ENCODE measurements around the gene SH3BP5L.

The SH3BP5L gene

DNA sequence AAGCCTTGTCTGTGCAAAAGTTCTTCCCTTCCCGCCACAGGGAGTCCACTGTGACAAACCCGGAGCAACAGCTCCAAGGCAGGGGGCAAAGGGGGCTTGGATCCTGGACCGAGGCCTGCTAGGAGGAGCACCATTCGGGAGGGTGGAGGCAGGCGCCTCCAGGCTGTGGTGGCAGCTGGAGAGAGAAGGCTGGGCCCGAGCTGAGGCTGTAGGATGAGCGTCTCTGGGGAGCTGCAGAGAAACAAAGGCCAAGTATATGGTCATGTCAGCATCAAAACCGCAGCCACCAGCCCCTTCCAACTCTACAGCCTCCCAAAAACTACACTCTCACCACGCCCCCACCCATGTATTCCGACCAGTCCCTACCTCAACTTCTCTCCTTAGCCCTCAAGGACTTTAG is 579 bp downstream of the SH3BP5L start:
- DNase-seq, result no peak

- DNase-seq, result no peak
Observed at GRCh38 chr1:248824701-248825100, 1.0 kb downstream of the SH3BP5L start.

- DNase-seq, result no peak
Observed at GRCh38 chr1:248824301-248824700, 1.4 kb downstream of the SH3BP5L start.

DNA sequence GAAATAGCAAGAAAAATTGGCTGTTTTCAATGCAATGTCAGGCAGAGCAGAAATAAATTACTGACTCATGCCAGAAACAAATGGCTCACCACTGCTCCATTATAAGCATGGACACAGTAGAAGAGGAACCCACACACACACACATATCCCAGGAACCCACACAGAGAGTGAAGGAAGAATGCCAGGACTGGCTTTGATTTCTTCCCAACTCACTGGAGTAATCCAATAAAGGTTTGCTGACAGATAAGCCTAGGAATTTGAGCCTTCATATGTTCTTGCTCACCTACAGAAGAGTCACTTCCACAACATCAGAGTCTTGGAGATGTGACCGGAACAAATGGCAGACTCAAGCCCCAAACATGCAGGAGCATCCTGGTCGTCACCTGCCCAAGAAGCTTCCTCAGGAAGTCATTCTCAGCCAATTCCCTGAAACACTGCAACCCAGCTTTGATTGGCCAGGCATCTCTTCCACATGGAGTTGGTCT is 2.2 kb downstream of the SH3BP5L start:
- no peak for DNase-seq

DNA sequence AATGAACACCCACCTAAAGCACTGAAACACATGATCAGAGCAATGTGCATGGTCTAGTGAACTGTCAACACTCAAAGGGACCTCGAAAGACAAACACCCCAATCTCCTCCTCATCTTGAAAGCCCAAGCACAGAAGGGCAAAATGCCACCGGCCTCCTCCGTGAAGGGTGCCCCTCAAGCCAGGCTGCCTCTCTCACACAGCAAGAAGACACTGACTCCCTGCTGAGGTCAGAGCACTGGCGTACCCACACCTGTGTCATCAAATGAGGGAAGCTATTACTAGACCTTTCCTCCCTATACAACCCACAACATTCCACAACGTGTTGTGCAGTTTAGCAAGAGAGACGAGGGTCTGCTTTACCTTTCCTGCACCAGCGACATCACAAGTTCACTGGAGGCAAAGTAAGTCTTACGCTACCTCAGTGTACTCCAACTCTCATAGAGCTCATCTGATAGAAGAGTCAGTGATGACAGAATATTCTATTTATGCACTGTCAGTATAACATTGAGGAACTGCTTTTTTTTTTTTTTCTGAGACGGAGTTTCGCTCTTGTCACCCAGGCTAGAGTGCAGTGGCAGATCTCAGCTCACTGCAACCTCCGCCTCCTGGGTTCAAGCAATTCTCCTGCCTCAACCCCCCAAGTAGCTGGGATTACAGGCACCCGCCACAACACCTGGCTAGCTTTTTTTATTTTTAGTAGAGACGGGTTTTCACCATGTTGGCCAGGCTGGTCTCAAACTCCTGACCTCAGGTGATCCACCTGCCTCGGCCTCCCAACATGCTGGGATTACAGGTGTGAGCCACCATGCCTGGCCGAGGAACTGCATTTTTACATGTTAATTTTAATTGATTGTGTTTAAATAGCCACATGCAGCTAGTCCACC is 3.3 kb downstream of the SH3BP5L start:
- DNase-seq, result no peak

DNA sequence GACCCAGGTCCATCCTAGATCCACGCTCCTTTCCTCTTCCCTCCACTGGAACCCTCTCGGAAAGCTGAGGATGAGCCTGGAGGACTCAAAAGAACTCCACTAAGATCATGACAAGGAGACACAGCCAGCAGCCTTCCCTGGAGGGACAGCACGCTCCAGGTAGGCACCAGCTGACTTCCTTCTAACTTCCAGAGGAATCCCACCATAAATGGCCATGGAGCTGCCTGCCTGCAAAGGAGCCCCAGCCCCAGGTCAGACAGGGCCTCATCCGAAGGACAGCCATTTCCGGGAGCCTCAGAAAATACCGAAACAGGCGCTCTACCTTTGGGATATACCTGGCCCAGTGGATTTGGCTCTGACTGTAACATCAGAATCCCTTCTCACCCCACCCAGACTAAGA is 4.1 kb downstream of the SH3BP5L start:
- no peak for DNase-seq

- DNase-seq, result no peak
Observed at GRCh38 chr1:248821101-248821500, 4.6 kb downstream of the SH3BP5L start.

DNA sequence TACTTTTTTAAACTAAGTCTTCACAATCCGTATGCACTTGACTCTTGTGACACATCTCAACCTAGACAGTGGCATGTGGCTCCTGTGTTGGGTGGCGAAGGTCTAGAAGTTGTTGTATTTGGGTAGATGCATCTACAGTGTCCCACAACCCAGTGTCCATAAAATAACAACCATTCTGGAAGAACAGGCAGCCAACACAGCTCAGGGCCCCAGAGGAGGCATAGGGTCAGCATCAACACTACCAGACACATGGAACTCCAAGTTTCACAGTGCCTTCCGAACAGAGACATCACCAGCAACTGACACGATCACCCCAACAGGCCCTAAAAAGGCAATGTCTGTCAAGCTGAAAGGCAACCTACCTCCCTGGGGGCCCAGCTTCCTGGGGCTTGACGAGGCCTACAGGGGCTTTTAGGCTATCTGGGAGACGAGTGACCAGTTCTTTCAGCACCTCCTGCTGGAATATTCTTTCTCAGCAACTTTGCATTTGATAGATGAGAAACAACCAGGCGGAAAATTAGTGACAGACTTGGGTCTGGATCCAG is 5.6 kb downstream of the SH3BP5L start:
- DNase-seq, result no peak

DNA sequence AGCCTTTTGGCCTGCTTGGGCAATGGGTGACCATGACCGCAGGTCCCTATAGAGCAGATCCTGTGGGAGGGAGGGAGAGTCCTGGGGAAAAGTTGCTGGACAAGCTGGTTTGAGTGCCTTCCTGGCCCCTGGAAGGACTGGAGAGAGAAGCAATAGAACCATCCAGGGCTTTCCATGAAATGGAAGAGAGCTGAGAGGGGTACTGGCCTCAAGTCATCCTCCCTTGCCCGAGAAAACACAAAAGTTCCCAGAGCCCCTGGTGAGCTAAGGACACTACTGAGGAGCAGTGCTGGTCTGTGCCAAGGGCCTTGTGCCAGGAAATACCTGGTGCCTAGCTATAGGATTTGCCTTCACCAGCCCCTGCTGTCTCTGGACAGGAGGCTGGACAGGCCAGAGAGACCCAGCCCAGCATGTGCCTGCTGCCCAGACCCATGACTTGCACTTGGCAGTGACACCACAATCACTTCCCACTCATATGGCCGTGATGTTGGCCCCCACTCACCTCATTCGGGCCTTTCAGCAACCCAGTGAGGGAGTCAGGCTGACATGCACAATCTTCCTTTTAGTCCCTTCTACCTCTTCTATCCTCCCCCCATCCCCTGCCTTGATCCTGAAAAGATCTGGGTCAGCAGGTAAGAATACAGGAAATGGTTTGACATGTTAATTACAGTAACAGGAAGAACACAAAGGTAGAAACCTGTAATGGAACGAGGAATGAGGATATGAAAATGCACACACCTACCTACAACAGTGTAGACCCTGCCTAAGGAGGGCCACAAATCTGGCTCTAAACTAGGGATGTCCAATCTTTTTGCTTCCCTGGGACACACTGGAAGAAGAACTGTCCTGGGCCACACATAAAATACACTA is 7.0 kb downstream of the SH3BP5L start:
- DNase-seq, result no peak

DNA sequence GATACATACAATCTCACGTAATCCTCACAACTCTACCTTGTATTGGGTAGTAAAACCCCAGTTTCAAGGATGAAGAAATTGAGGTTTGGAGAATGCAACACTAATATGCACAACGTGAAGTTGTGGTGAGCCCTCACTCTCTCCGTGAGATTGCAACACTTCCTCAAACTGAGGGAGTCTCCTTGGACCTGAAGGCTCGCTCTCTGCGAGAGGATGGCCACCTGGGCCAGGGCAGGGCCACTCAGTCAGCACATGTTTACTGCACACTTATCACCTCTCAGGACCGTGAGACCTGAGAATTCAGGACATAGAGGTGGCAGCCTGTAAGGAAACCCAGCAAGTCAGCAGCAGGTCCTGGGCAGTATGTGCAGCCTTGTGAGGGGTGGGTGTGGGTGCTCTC is 8.7 kb downstream of the SH3BP5L start:
- DNase-seq, result no peak

DNA sequence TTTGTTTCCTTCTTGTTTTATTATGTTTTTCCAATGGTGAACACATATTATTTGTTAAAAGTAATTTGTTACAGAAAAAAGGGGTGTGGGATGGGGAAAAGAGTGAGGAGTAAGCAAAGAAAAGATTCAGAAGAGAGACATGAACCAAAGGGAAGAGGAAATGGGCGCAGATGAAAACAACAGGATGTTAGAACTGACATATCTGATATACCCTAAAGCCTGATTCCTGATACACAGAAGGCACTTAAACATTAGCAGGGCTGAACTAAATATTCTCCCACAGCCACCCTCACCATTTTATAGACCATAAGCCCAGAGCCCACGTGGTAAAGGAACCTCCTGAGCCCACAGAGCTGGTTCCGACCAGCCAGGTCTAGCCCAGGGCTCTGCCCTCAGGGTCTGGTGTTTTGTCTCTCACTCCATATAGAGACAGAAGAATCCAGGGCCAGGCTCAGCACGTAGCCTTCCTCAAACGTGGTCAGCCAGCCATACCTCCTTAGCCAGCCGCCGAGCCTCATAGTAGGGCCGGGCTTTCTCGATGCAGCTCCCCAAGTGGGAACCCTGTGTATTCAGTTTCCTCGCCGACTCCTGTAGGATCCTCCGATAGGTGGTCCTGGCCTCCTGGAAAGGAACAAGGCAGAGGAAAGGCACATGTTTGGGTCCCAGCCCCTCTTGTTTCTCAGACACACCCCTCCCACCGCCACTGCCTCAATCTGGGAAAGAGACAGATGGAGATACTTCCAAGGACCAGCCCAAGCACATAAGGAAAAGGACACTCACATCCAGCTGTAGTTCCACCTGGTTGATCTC is 9.5 kb downstream of the SH3BP5L start:
- DNase-seq, result no peak

- no peak for DNase-seq
Observed at GRCh38 chr1:248815407-248816034, 10.2 kb downstream of the SH3BP5L start.

- DNase-seq, result no peak
Observed at GRCh38 chr1:248814351-248814750, 11.4 kb downstream of the SH3BP5L start.

DNA sequence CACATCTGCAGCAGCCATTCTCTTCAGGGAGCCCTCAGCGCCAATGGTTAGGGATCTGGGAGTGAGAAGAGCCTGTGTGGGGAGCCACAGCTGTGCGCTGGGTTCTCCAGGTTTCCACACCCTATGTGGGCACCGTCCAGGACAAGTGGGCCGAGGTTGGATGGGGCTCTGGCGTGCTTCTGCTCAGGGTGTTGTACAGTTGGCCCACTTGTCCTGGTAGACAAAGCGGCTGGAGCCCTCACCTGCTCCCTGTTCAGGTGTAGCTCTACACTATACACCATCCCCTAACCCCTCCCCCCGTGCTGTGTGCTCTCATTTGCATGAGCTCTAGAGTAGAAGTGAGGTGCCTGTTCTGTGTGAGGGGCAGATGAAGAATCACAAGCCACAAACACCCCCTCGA is 12.2 kb downstream of the SH3BP5L start:
- no peak for DNase-seq

DNA sequence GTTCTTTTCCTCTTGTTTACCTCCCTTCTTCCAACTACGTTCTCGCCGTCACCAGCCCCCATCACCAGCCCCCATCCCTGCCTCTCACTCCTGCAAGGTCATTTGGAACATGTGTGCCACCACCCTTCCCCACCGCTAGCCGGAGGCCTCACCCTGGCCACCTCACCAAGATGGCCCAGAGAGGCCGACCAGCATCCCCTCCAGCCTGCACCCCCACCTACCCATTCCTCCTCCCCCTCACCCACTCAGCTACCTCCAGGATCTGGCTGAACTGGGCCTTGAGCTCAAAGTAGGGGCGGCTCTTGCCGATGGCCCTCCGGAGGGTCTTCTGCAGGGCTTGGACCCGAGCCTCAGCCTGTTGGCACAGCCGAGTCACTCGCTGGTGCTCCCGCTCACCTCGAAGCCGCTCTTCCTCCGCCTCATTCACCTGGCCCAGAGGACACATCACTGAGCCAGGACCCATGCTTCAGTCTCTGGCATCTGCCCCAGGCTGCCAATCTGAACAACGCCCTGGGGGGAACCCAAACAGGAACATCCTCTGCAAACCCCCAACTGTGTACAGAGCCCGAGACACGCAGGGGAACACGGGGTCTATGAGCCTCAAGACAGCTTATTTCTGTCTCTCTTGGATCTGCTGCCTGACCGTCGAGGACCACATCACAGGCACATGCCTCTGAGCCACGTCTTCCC is 12.8 kb downstream of the SH3BP5L start:
- no peak for DNase-seq

- DNase-seq, result no peak
Observed at GRCh38 chr1:248811514-248812490, 13.9 kb downstream of the SH3BP5L start.

GRCh38 chr1:248810727-248811513 is 14.8 kb downstream of the SH3BP5L start:
- DNase-seq, result no peak

DNA sequence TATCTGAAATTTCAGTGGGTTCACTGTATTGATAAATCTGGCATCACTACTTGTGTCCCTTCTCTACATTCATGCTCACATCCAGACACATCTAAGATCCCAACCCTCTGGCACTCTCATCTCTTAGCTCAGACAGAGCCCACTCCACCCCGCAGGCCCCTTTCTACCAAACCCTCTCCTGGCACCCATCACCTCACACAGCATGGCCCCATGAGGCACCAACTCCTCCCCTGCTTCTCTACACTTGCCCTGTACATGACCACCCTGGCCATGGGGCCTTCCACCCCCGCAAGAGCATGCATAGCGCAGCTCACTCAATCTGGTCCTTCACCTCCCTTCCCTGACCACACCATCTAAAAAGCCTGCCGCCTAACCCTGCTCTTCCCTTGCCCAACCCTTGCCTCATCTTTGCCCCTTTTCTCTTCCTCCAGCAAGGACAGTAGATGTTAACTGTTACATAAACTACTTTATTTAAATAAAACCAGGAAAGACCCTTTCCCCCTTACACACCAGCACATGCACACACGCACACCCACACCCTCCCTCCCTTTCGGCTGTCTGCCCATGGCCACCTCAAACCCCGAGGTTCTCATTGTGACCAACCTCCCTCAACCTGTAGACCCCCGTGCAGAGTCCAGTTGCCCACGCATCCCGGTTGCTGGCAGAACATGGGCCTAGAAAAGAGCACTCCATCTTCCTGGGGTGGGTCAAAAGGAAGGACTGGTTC is 15.6 kb downstream of the SH3BP5L start:
- DNase-seq, result no peak

DNA sequence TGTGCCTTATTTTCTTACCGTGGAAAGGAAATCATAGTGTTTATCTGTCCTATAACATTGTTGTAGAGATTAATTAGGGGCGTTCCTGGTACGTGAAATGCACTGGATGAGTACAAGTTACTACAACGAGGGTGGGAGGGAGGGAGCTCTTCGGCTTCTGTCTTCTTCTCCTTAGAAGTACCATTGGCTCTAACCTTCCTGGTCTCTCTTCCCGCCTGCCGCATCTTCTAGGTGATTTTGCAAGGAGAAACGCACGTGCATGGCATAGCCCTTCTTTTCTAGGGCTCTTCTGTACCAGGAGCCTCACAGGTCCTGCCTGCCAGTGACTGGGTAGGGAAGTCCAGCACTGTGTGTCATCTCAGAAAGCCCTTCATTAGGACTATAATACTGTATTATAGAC is 16.8 kb downstream of the SH3BP5L start:
- DNase-seq, result no peak
